Thoracic aorta (tissue), 2 donors: ENCODE measurements around the gene NR5A2. TPM values are rescaled to one million over a fixed set of nuclear protein-coding genes. Genes with fewer than 3 reads are reported as not detected.

Experiments used
- ATAC-seq: fragments of 150-250 bp; one replicate; pipeline ENCODE4 v1.8.0; 2017; ENCODE audit warnings: low read depth; ENCODE audit not compliant: insufficient number of reproducible peaks, low FRiP score
- DNase-seq: peaks from one replicate; pipeline ENCODE4 v3.0.0-alpha.2; 2020; ENCODE audit warnings: low spot score
- H3K27ac ChIP-seq, 2 donors: fragments of 200-600 bp; sonication (generic); 1 replicate in 1 of 2; 2 replicates in 1 of 2; pipeline ENCODE4 v1.5.1; 2016; ENCODE audit warnings: mild to moderate bottlenecking in 2 of 2, moderate library complexity in 2 of 2
- H3K27me3 ChIP-seq: fragments of 200-600 bp; sonication (generic); replicated peaks from 2 replicates; pipeline ENCODE4 v1.6.0; 2016; ENCODE audit warnings: mild to moderate bottlenecking; ENCODE audit not compliant: insufficient read depth
- H3K36me3 ChIP-seq: fragments of 200-600 bp; sonication (generic); one replicate; pipeline ENCODE4 v1.5.1; 2016
- H3K4me1 ChIP-seq, 2 donors: fragments of 200-600 bp; sonication (generic); 1 replicate in 1 of 2; 2 replicates in 1 of 2; pipeline versions ENCODE4 v1.5.1 to v1.6.0; 2016; ENCODE audit warnings: low read depth in 2 of 2, mild to moderate bottlenecking in 1 of 2; ENCODE audit not compliant: control insufficient read depth in 1 of 2
- H3K4me3 ChIP-seq: fragments of 200-600 bp; sonication (generic); 2 replicates; pipeline ENCODE4 v1.5.1; 2016; ENCODE audit warnings: mild to moderate bottlenecking
- H3K9me3 ChIP-seq: fragments of 200-600 bp; sonication (generic); 2 replicates; pipeline ENCODE4 v1.5.1; 2016
- total RNA-seq, 2 donors: library from RNA; depleted of rRNA; stranded (reverse); fragments of >200 nt; gene quantifications; one replicate each; pipeline versions ENCODE4 v1.1.0 to v1.2.3, GENCODE V29; 2016
- TF ChIP-seq, protein P1 (sequence below): fragments of 200-600 bp; sonication (generic); IDR thresholded peaks from one replicate; pipeline ENCODE4 v1.5.1; 2019; ENCODE audit warnings: antibody characterized with exemption

Gene NR5A2
- total RNA-seq, 2 donors from 2014 or later, result 2.7 to 3.6 TPM

DNA sequence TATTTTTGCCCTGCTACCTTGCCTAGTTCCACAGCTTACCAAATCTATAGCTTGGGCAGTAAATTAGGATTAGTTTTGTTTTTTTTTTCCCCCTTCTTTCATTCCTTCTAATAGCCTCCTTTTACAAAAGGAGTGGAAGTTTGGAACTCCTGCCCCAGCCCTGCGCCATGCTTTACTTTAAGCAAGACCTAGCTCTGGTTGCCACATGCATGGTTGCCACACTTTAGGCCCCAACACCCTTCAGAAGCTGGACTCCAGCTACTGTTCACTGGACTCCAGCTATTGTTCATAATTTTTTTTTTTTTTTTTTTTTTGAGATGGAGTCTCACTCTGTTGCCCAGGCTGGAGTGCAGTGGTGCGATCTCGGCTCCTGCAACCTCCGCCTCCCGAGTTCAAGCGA is 115.8 kb downstream of the NR5A2 start:
- Histone ChIP-seq H3K4me1 (no peaks in the 10 kb centered on the region), H3K36me3 (no peaks in the 10 kb centered on the region), H3K27ac (no peak overlapping the region), H3K4me3 (no peak overlapping the region), H3K9me3 (no peaks in the 10 kb centered on the region), H3K27me3 (no peaks in the 10 kb centered on the region)
- ATAC-seq, result no peak
- TF ChIP-seq, protein P1, sequence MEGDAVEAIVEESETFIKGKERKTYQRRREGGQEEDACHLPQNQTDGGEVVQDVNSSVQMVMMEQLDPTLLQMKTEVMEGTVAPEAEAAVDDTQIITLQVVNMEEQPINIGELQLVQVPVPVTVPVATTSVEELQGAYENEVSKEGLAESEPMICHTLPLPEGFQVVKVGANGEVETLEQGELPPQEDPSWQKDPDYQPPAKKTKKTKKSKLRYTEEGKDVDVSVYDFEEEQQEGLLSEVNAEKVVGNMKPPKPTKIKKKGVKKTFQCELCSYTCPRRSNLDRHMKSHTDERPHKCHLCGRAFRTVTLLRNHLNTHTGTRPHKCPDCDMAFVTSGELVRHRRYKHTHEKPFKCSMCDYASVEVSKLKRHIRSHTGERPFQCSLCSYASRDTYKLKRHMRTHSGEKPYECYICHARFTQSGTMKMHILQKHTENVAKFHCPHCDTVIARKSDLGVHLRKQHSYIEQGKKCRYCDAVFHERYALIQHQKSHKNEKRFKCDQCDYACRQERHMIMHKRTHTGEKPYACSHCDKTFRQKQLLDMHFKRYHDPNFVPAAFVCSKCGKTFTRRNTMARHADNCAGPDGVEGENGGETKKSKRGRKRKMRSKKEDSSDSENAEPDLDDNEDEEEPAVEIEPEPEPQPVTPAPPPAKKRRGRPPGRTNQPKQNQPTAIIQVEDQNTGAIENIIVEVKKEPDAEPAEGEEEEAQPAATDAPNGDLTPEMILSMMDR, result no peak
- no peak for DNase-seq

DNA sequence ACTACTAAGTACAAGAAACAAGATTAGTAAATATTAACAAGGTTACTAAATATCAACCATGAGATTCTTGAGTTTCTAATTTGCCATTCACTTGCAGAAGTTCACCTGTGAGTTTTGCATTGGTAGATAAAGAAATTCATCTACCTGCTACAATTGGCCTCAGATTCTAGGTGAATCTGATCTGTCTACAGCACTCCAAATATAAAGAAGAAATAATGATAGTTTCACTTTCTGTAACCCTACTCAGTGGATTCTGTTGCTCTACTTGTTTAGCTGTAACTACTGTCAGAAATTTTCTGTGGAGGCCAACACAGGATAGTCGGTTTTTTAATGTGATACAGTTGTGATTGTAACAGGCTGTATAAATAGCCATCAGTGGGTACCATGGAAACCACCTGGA is 118.6 kb downstream of the NR5A2 start:
- no peak for DNase-seq
- TF ChIP-seq, protein P1, result no peak
- ATAC-seq, result no peak

DNA sequence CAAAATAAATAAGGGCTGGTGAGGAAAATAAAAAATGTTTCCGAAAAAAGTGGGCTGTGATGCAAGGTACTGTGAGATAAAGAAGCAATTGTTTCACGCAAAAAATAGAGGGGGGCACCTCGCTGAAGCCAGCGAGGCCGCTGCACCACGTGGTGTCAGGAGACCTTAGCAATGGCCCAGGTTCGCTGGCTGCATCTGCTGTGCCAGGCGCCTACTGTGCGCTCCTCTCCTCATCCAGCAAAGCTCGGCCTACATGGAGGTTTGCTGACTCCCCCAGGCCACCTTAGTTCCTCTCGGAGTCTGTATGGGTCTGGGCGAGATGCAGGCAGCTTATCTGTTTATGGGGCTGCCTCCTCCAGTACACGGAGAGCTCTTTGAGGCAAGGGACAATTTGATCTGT is 119.6 kb downstream of the NR5A2 start:
- Histone ChIP-seq H3K27me3 (no peaks in the 10 kb centered on the region), H3K4me3 (no peak overlapping the region), H3K27ac (no peak overlapping the region), H3K4me1 (no peaks in the 10 kb centered on the region), H3K9me3 (no peaks in the 10 kb centered on the region), H3K36me3 (no peaks in the 10 kb centered on the region)
- DNase-seq, result no peak
- TF ChIP-seq, protein P1, result no peak
- no peak for ATAC-seq

More for the DNA sequence above, 118.6 kb downstream of the NR5A2 start:
- no peaks in the 10 kb centered on the region for H3K4me1 ChIP-seq
- H3K4me3 ChIP-seq, result no peak overlapping the region
- no peak overlapping the region for H3K27ac ChIP-seq
- H3K27me3 ChIP-seq, result no peaks in the 10 kb centered on the region
- H3K36me3 ChIP-seq, result no peaks in the 10 kb centered on the region
- no peaks in the 10 kb centered on the region for H3K9me3 ChIP-seq

DNA sequence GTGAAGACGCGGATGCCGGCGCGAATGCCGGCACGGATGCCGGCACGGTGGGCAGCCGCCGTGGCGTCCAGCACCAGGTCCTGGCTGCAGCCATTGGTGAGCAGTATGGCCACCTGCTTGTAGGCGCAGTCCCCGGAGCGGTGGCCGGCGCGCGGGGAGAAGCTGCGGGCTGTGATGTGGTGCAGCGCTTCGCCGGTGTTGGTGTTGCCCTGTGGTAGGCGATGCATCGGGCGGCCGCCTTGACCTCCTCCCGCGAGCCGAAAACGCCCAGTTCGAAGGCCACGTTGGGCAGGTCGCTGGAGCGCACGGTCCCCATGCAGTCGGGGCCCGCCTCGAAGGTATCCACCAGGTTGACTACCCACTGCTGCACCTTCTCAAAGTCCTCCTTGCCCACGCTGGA is 120.2 kb downstream of the NR5A2 start:
- H3K4me3 ChIP-seq, result no peak overlapping the region
- no peak for ATAC-seq
- no peak for DNase-seq

DNA sequence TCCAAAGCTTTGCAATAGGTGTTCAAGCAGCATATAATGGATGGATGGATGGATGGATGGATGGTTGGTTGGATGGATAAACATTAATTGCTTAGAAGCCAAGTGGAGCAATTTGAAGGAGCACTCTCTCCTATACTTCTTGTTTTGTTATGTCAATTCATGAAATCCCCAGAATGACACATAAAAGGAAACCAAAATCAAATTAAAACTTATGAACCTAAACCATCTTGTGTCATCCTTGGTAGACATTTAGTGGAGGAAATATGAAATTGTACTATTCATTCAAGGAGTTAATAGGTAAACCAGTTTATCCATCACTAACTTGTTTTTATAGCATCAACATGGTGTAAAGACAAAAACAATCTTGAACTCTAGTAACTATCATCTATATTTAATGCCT is 122.5 kb downstream of the NR5A2 start:
- ATAC-seq (no peak), DNase-seq (no peak)
- no peaks in the 10 kb centered on the region for H3K9me3 ChIP-seq
- TF ChIP-seq, protein P1, result no peak
- no peak overlapping the region for H3K4me3 ChIP-seq
- no peaks in the 10 kb centered on the region for H3K27me3 ChIP-seq
- H3K36me3 ChIP-seq, result no peaks in the 10 kb centered on the region
- H3K27ac ChIP-seq, result no peak overlapping the region
- no peaks in the 10 kb centered on the region for H3K4me1 ChIP-seq

More for the DNA sequence above, 120.2 kb downstream of the NR5A2 start:
- no peaks in the 10 kb centered on the region for H3K9me3 ChIP-seq
- TF ChIP-seq, protein P1, result no peak
- no peak overlapping the region for H3K27ac ChIP-seq
- no peaks in the 10 kb centered on the region for H3K27me3 ChIP-seq
- no peaks in the 10 kb centered on the region for H3K36me3 ChIP-seq
- no peaks in the 10 kb centered on the region for H3K4me1 ChIP-seq
